Upper lobe of left lung (tissue), 6 donors: Measurements from ENCODE around the gene PTPRD. TPM values are rescaled to one million over a fixed set of nuclear protein-coding genes. Genes with fewer than 3 reads are reported as not detected.

ENCODE experiments used
- ATAC-seq, 2 donors: fragments of 200-7000 bp; cut with Tn5 transposase; one replicate each; pipeline ENCODE4 v1.9.1; 2022; ENCODE audit warnings: mild to moderate bottlenecking in 2 of 2, moderate library complexity in 2 of 2; ENCODE audit not compliant: low FRiP score in 2 of 2
- DNase-seq, 2 donors: peaks; one replicate each; pipeline ENCODE4 v3.0.0-alpha.2; 2019 to 2020
- H3K27ac ChIP-seq, 4 donors: fragments of 200-600 bp; sonication (generic); one replicate each; pipeline ENCODE4 v1.5.1; 2016 to 2019
- H3K27me3 ChIP-seq, 4 donors: fragments of 200-600 bp; sonication (generic); one replicate each; pipeline ENCODE4 v1.5.1; 2017 to 2019
- H3K36me3 ChIP-seq, 4 donors: fragments of 200-600 bp; sonication (generic); one replicate each; pipeline ENCODE4 v1.5.1; 2016 to 2019
- H3K4me1 ChIP-seq, 4 donors: fragments of 200-600 bp; sonication (generic); one replicate each; pipeline ENCODE4 v1.5.1; 2018 to 2019
- H3K4me3 ChIP-seq, 4 donors: fragments of 200-600 bp; sonication (generic); one replicate each; pipeline ENCODE4 v1.5.1; 2017 to 2019; ENCODE audit warnings: mild to moderate bottlenecking in 2 of 4, moderate library complexity in 1 of 4
- H3K9me3 ChIP-seq, 4 donors: fragments of 200-600 bp; sonication (generic); one replicate each; pipeline ENCODE4 v1.5.1; 2018 to 2019
- EP300 ChIP-seq, 4 donors: sonication (generic); formaldehyde crosslinking; IDR thresholded peaks; one replicate each; pipeline ENCODE4 v1.5.1; 2017; ENCODE audit warnings: antibody characterized with exemption in 4 of 4, control low read depth in 2 of 4
- POLR2A ChIP-seq, 4 donors: fragments of 450-650 bp; IDR thresholded peaks; one replicate each; pipeline ENCODE4 v1.5.1; 2016 to 2017; ENCODE audit warnings: antibody characterized with exemption in 4 of 4, mild to moderate bottlenecking in 2 of 4
- POLR2AphosphoS5 ChIP-seq, 2 donors: sonication (generic); formaldehyde crosslinking; IDR thresholded peaks; one replicate each; pipeline ENCODE4 v1.5.1; 2017; ENCODE audit warnings: antibody characterized with exemption in 2 of 2
- WGBS, 2 donors: methylation state at CpG; one replicate each; pipeline ENCODE4 v1.1.5; 2017 to 2018; 5-methylcytosine and 5-hydroxymethylcytosine counted together
- total RNA-seq, 6 donors: library from RNA; depleted of rRNA in 4 of 6; stranded (reverse); fragments of >200 nt in 4 of 6; gene quantifications; one replicate each; pipeline versions ENCODE4 v1.1.0 to v1.2.1, GENCODE V29; 2016 to 2021
- TF ChIP-seq, protein P1 (sequence below), 6 experiments: fragments of 450-650 bp in 4 of 6; fragments of 200-600 bp in 2 of 6; sonication (generic) in 2 of 6; IDR thresholded peaks; one replicate each; pipeline ENCODE4 v1.5.1; 2016 to 2019; ENCODE audit warnings: antibody characterized with exemption in 6 of 6
- donor health status: DM: no; HTN: no; CAD: no; lungs with moderate emphysema.
- donor health status: DM: no; HTN: yes; CAD: no; lungs with severe emphysema.

The PTPRD gene
- total RNA-seq, 6 donors from 2014 or later = 7.4 to 46.1 (median 14.5) TPM

DNA sequence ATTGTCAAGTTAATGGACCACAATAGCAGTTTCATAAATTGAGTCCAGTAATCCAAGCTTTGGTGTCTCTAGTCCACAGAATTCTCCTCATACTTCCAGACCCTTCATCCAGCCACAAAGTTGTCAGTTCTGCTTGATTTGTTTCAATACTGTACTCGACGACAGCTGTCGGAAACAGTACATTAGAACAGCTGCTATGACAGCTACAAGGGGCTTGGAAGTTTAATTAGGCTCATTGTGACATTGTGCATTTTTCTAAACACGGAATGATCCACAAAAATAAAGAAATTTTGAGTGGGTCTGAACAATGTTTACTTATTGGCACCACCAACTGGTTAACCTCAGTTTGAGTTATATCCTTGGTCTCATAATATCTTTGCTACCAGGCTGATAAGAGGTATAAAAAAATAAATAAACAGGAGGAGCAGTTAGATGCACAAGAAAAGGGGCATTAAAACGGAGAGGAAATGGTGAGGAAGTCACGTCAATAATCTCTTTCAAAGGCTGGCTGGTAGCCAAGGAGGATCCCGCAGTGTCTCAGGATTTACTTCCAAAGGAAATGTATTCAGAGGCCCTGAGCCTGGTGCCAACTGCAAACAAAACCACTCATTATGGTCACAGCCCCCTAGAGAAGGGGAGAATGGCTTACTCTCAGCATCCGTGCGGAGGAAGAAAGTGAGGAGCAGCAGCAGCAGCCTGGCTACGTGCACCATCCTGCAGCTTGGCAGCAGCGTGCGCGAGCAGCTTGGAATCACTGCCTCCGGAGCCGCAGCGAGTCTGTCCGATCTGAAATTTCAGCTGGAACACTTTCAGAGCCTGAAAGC is 1879.5 kb downstream of the PTPRD start:
- 38 to 47% methylated on average over 17 of the region's 17 CpGs for WGBS, 2 donors
- Histone ChIP-seq H3K27ac (no peak overlapping the region), H3K4me3 (peak overlapping the region in 3 of 4 donors; percentile 9 to 27 (median 15)), H3K4me1 (peaks cover 0 to 10% (median 7%) of the 10 kb centered on the region in 4 donors), H3K27me3 (no peaks in the 10 kb centered on the region), H3K9me3 (no peaks in the 10 kb centered on the region), H3K36me3 (no peaks in the 10 kb centered on the region)
- ATAC-seq (peak in 1 of 2 donors; percentile 62), DNase-seq (peak in 1 of 2 donors; percentile 58)
- TF ChIP-seq EP300 (IDR thresholded peaks at IDR 0.05) (no peak), POLR2AphosphoS5 (IDR thresholded peaks at IDR 0.05) (peak in 1 of 2 donors; percentile 15)

DNA sequence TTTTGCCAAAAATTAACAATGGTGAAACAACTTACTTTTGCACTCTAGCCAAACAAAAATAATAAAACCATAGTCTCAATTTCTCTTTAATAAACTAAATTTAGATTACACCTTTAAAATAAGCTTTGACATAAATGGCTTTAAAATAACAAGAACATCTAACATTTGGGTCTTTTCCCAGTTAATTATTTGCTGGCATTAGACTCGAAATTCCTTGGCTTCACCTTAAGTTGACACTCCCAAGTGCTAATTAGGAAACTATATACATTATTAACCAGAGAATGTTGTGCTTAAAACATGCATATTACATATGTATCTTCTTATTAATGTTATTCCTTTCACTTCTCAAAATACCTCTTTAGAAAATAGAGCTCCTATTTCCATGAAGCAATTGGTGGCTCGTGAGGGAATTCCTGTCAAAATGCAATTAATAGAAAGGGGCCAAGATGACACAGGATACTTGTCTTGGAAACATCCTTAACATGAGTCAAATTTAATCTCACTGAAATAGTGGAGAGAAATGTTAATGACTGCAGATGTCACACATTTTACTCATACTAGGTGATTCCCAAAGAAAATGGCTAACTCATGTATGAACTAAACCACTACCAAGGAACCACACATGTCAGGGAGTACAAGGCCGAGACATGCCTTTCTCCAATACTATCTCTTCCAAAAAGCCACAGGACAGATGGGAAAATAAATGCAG is 1880.3 kb downstream of the PTPRD start:
- DNase-seq (no peak), ATAC-seq (no peak)
- no peak overlapping the region for H3K4me3 ChIP-seq
- no peaks in the 10 kb centered on the region for H3K27me3 ChIP-seq
- H3K9me3 ChIP-seq = no peaks in the 10 kb centered on the region
- WGBS, 2 donors = 74 to 77% methylated on average over 3 of the region's 3 CpGs
- TF ChIP-seq POLR2AphosphoS5 (IDR thresholded peaks at IDR 0.05) = no peak
- TF ChIP-seq, protein P1, sequence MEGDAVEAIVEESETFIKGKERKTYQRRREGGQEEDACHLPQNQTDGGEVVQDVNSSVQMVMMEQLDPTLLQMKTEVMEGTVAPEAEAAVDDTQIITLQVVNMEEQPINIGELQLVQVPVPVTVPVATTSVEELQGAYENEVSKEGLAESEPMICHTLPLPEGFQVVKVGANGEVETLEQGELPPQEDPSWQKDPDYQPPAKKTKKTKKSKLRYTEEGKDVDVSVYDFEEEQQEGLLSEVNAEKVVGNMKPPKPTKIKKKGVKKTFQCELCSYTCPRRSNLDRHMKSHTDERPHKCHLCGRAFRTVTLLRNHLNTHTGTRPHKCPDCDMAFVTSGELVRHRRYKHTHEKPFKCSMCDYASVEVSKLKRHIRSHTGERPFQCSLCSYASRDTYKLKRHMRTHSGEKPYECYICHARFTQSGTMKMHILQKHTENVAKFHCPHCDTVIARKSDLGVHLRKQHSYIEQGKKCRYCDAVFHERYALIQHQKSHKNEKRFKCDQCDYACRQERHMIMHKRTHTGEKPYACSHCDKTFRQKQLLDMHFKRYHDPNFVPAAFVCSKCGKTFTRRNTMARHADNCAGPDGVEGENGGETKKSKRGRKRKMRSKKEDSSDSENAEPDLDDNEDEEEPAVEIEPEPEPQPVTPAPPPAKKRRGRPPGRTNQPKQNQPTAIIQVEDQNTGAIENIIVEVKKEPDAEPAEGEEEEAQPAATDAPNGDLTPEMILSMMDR (IDR thresholded peaks at IDR 0.05) = no peak
- TF ChIP-seq EP300 (IDR thresholded peaks at IDR 0.05) = no peak
- no peak for TF ChIP-seq POLR2A (IDR thresholded peaks at IDR 0.05)
- no peak overlapping the region for H3K27ac ChIP-seq
- H3K36me3 ChIP-seq = no peaks in the 10 kb centered on the region
- peaks cover 0 to 10% (median 7%) of the 10 kb centered on the region in 4 donors for H3K4me1 ChIP-seq

DNA sequence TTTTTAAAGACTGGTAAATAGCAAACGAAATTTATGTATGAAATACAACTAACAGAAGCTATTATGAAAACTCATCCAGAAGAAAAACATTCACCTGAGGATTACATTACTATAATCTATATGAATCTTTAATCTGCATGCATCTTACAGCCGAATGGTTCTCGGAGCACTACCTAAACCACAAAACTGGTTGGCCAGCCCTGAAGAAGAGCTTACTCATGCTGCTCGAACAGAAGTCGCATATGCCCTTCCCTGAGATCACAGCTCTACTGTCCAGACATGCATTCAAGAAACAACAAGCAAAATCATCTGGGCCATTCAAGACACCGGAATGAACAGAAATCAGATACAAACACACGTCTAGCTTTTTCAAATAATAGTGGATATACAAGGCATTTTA is 1882.2 kb downstream of the PTPRD start:
- Histone ChIP-seq H3K27me3 (no peaks in the 10 kb centered on the region), H3K4me3 (no peak overlapping the region), H3K27ac (no peak overlapping the region), H3K4me1 (peaks cover 0 to 10% (median 5%) of the 10 kb centered on the region in 4 donors), H3K9me3 (no peaks in the 10 kb centered on the region), H3K36me3 (no peaks in the 10 kb centered on the region)
- no peak for DNase-seq
- ATAC-seq = no peak
- WGBS, 2 donors = 67 to 81% methylated on average over 7 of the region's 7 CpGs
- TF ChIP-seq, protein P1 (IDR thresholded peaks at IDR 0.05) = no peak
- TF ChIP-seq EP300 (IDR thresholded peaks at IDR 0.05) (no peak), POLR2A (IDR thresholded peaks at IDR 0.05) (no peak), POLR2AphosphoS5 (IDR thresholded peaks at IDR 0.05) (no peak)

DNA sequence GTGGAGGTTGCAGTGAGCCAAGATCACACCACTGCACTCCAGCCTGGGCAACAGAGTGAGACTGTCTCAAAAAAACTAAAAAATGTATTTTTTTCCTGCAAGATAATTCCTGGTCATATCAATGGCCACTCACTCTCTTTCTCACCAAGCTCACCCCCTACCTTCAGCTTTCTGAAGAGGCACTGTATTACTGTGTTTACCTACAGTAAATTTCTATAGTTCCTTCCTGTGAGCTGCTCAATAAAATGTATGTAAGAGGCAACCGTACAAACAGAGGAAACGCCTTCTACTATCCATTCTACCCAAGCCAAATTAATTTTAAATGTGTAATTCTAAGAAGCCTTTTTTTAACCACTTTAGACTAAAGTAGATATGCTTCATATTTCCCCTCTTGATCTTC is 1883.9 kb downstream of the PTPRD start:
- no peaks in the 10 kb centered on the region for H3K36me3 ChIP-seq
- H3K4me3 ChIP-seq = no peak overlapping the region
- TF ChIP-seq POLR2AphosphoS5 (IDR thresholded peaks at IDR 0.05) = no peak
- no peak for TF ChIP-seq EP300 (IDR thresholded peaks at IDR 0.05)
- no peak for TF ChIP-seq POLR2A (IDR thresholded peaks at IDR 0.05)
- TF ChIP-seq, protein P1 (IDR thresholded peaks at IDR 0.05) = no peak
- no peak for DNase-seq
- H3K27me3 ChIP-seq = no peaks in the 10 kb centered on the region
- WGBS, 2 donors = 70 to 79% methylated on average over 2 of the region's 2 CpGs
- ATAC-seq = no peak
- H3K27ac ChIP-seq = no peak overlapping the region
- H3K9me3 ChIP-seq = no peaks in the 10 kb centered on the region
- H3K4me1 ChIP-seq = peaks cover 0 to 7% (median 3%) of the 10 kb centered on the region in 4 donors

DNA sequence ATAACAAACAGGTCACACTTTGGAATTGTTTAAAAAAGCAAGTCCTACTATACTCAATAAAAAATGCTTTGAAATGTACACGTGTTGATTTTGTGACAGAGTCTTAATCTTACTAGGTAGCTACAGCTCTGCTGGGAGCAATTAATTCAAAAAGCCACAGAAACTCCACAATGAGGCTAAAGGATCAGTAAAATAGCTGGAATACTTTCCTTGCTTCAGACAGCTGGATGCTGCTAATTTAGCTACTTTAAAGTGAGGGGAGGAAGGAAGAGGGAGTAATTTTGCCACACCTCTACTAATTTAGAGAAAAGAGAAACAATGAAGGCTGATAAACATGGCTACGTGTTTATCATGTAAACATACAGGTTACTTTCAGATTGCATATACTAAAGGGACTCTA is 1885.6 kb downstream of the PTPRD start:
- 66% methylated on average over 2 of the region's 2 CpGs for WGBS, 2 donors
- Histone ChIP-seq H3K4me1 (no peaks in the 10 kb centered on the region), H3K27me3 (no peaks in the 10 kb centered on the region)

More for the DNA sequence above, 1885.6 kb downstream of the PTPRD start:
- no peak overlapping the region for H3K27ac ChIP-seq
- TF ChIP-seq EP300 (IDR thresholded peaks at IDR 0.05) (no peak), POLR2AphosphoS5 (IDR thresholded peaks at IDR 0.05) (no peak), POLR2A (IDR thresholded peaks at IDR 0.05) (no peak)
- TF ChIP-seq, protein P1 (IDR thresholded peaks at IDR 0.05) = no peak
- no peak overlapping the region for H3K4me3 ChIP-seq
- no peaks in the 10 kb centered on the region for H3K9me3 ChIP-seq
- no peak for ATAC-seq
- DNase-seq = no peak
- no peaks in the 10 kb centered on the region for H3K36me3 ChIP-seq
